ENCODE data around the gene CYGB. TPM values are rescaled to one million over a fixed set of nuclear protein-coding genes. Genes with fewer than 3 reads are reported as not detected.
"Not testable (repeated sequence)": the region's sequence is repeated elsewhere in the genome, so short reads cannot be mapped to it uniquely, and the experiment has no call there.

CYGB gene
- total RNA-seq, 2 experiments from 2014 or later, result not detected

DNA sequence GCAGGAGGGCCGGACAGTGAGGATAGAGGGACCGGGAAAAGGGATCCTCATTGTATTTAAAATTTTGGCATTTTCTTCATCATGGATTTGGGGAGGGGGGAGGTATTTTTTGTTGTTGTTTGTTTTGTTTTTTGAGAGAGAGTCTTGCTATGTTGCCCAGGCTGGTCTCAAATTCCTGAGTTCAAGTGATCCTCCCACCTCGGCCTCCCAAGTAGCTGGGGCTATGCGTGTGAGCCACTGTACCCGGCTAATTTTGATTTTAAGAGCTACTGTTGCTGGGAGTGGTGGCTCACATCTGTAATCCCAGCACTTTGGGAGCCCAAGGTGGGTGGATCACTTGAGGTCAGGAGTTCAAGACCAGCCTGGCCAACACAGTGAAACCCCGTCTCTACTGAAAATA is 23.2 kb downstream of the CYGB start:
- H3K4me1 Mint-ChIP-seq, result peaks cover 47% of the 10 kb centered on the region
- H3K36me3 Mint-ChIP-seq; H3K4me3 Mint-ChIP-seq; ATAC-seq; DNase-seq; H3K9me3 Mint-ChIP-seq (ENCODE audit: low read depth); H3K27me3 Mint-ChIP-seq: not testable (repeated sequence)
- peak overlapping the region; percentile 98 for H3K27ac Mint-ChIP-seq
- CTCF ChIA-PET, result interaction anchor here (0.6 to 3.9 kb wide), 9 partner anchors 8 to 128 kb away, joined by 3 to 23 read pairs (median 3); partner anchors contain the start of gene RHBDF2

DNA sequence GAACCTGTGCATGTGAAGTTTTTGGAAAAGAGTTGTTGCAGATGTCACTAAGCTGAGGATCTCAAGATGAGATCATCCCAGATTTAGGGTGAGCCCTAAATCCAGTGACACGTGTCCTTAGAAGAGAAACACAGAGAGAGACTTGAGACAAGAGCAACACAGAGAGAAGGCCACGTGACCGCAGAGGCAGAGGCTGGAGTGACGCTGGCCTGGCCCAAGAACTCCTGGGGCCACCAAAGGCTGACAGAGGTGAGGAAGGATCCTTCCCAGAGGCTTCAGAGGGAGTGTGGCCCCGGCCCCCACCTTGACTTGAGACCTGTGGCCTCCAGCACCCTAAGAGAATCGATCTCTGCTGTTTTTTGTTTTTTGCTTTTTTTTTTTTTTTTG is 24.2 kb downstream of the CYGB start:
- Mint-ChIP-seq H3K4me3 (no peak overlapping the region), H3K27me3 (no peaks in the 10 kb centered on the region), H3K9me3 (ENCODE audit: low read depth) (no peaks in the 10 kb centered on the region), H3K36me3 (no peaks in the 10 kb centered on the region), H3K4me1 (peaks cover 47% of the 10 kb centered on the region), H3K27ac (peak overlapping the region; percentile 77)
- no peak for ATAC-seq
- CTCF ChIA-PET, result interaction anchor here (1.0 to 15.6 kb wide), 6 partner anchors 10 to 168 kb away, joined by 3 to 192 read pairs (median 14); partner anchors contain the start of genes AANAT and RHBDF2
- no peak for DNase-seq

DNA sequence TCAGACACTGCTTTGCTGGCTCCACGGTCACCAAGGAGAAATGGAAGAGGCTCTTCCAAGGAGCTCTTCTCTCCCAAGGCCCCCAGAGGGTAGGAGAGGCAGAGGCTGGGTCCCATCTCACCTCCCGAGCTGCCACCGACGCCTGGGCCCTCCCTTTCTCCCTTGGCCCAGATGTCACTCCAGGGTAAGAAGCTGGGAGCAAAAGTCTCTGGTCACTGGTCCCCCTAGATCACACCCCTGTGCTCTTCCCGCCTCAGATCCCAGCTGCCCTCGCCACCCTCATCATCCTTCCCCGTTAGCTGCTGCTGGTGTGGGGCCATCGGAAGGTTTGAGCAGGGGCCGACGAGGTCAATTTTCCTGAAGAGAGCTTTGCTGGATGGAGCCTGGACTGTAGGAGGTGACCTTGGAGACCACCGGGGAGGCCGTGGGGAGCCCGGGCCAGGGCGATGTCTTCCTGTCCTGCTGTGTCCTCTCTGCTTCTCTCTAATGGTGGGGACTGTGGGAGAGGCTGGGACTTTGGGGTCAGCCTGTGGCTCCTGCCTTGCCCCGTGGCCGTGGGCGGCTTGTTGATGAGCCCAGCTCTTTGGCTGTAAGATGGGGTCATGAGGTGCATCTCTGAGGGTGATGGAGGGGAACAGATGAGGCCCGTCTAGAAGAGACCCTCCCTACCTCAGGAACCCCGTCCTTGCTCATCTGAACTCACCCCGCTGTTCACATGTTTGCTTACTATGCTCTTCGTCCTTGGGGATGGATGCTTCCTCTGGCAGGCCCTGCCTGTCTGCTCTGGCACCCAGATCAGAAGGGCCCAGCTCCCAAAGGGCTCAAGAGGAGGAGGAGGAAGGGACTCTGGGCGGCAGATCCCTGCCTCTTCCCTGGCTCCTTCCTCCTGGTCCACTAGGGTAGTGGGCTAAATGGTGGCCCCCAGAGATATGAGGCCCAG is 24.9 kb downstream of the CYGB start:
- Mint-ChIP-seq H3K4me1 (peaks cover 47% of the 10 kb centered on the region), H3K36me3 (no peaks in the 10 kb centered on the region), H3K27ac (peak overlapping the region; percentile 77), H3K27me3 (no peaks in the 10 kb centered on the region), H3K4me3 (no peak overlapping the region), H3K9me3 (ENCODE audit: low read depth) (no peaks in the 10 kb centered on the region)
- ATAC-seq, result no peak
- CTCF ChIA-PET, result interaction anchor here (0.5 to 15.6 kb wide), 9 partner anchors 10 to 1309 kb away, joined by 3 to 192 read pairs (median 4); partner anchors contain the start of genes AANAT and RHBDF2
- DNase-seq, result no peak

DNA sequence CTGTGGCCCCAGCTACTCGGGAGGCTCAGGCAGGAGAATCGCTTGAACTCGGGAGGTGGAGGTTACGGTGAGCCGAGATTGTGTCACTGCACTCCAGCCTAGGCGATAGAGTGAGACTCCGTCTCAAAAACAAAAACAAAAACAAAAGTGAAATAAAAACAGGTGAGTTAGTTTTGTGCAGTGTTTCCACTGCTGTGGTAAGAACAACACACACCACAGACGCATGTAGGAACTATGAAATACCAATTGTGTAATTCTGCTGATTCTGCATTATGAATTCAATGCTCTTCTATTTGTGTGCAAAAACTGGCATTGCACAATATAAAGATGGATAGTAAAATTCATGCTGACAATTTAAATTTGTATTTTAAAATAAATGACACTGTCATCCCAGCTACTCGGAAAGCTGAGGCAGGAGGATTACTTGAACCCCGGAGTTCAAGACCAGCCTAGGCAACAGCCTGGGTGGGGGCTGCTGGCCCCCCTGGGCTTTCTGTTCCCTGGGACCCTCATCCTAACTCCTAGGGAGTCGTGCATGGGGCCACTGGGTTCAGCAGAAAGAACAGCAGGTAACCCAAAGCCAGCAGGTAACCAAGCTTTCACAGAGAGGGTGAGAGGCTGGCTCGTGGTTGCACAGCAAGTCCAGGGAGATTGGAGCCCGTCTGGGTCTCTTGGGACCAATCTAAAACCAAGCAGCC is 25.7 kb downstream of the CYGB start:
- no peaks in the 10 kb centered on the region for H3K27me3 Mint-ChIP-seq
- CTCF ChIA-PET, result interaction anchor here (0.6 to 15.6 kb wide), 10 partner anchors 9 to 169 kb away, joined by 3 to 192 read pairs (median 4); partner anchors contain the start of genes AANAT and RHBDF2
- DNase-seq (no peak), ATAC-seq (no peak)
- H3K27ac Mint-ChIP-seq, result no peak overlapping the region
- H3K36me3 Mint-ChIP-seq, result no peaks in the 10 kb centered on the region
- H3K4me3 Mint-ChIP-seq, result no peak overlapping the region
- peaks cover 47% of the 10 kb centered on the region for H3K4me1 Mint-ChIP-seq
- H3K9me3 Mint-ChIP-seq (ENCODE audit: low read depth), result no peaks in the 10 kb centered on the region

DNA sequence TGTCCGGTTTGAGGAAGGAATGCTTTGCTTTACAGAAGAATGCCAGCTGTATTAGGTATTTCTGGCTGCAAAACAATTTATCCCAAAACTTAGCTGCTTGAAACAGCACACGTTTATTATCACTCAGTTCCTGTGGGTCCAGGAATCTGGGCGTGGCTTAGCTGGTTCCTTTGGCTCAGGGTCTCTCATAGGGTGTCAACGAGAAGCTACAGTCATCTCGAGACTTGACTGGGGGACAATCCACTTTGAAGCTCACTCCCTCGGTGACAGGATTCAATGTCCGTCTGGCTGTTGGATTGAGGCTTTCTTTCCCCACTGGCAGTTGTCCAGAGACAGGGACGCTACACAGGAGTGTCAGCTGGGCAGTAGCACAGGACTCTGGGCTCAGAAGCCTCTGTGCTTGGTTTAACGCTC is 26.7 kb downstream of the CYGB start:
- no peaks in the 10 kb centered on the region for H3K9me3 Mint-ChIP-seq (ENCODE audit: low read depth)
- ATAC-seq, result no peak
- no peaks in the 10 kb centered on the region for H3K27me3 Mint-ChIP-seq
- H3K4me1 Mint-ChIP-seq, result peaks cover 48% of the 10 kb centered on the region
- H3K4me3 Mint-ChIP-seq, result no peak overlapping the region
- no peaks in the 10 kb centered on the region for H3K36me3 Mint-ChIP-seq
- H3K27ac Mint-ChIP-seq, result no peak overlapping the region
- CTCF ChIA-PET, result interaction anchor here (1.2 to 15.6 kb wide), 8 partner anchors 8 to 52 kb away, joined by 3 to 192 read pairs (median 8); partner anchors contain the start of gene AANAT
- no peak for DNase-seq

DNA sequence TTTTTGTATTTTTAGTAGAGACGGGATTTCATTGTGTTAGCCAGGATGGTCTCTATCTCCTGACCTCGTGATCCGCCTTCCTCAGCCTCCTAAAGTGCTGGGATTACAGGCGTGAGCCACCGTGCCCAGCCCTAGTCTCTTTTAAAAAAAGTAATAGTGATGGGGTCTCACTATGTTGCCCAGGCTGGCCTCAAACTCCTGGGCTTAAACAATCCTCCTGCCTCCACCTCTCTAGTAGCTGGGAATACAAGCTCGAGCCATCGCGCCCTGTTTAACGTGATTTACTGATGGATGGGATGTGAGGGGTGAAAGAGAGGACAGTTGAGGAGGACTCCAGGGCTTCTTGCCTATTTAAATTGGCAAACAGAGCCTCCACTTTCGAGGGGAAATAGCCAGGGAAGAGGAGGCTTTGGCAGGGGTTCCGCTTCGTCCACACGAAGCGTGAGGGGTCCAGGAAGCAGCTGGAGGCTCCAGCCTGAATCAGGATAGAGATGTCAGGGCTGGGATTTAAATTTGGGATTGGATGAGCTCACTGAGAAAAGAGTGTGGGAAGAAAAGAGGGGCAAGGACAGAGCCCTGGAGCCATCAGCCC is 28.9 kb downstream of the CYGB start:
- not testable (repeated sequence) for ATAC-seq; H3K9me3 Mint-ChIP-seq (ENCODE audit: low read depth); H3K27ac Mint-ChIP-seq; H3K4me3 Mint-ChIP-seq; DNase-seq; H3K27me3 Mint-ChIP-seq; H3K36me3 Mint-ChIP-seq
- CTCF ChIA-PET, result interaction anchor here (0.6 to 15.6 kb wide), 13 partner anchors 10 to 207 kb away, joined by 3 to 192 read pairs (median 10); partner anchors contain the start of genes AANAT, PRCD and UBE2O
- H3K4me1 Mint-ChIP-seq, result peaks cover 33% of the 10 kb centered on the region

DNA sequence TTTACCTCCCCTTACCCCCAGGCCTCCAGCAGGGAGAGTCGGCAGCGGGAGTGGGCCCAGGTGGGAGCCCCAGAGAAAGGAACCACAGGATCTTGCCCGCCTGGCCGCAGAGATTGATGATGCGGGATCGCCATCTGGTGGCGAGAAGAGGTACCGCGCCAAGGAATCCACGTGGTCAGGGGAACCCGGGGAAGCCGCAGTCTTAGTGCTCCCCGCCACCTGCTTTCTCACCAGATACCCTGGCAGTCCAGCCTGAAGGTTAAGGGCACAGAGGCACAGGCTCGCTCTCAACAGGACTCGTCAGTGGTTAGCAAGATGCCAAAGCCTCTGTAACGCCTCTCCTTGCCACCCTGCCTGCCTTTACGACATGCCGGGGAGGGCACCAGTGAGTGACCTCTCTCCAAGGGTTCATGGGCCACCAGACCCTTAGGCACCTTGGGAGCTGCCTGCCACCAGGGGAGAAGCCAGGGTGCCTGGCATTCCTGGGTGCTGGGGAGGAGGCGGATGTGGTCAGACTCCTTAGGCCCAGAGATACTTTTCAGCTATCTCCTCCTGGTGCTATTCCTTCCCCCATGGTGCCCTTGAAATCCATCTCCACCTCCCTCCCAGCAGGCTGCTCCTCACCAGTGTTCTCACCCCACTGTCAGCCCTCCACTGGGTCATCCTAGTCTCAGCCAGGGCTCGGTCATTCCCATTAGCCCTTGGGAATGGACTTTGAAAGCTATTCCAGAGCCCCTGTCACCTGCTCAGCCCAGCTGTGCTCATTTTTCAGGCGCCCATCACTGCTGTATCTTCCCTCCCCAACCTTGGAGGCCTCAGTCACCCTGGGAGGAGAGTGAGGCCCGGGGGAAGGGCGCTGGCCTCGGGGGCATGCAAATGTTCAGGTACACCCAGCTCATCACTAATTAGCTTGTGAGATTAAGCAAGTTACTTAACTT is 30.8 kb downstream of the CYGB start:
- Mint-ChIP-seq H3K4me1 (peaks cover 22% of the 10 kb centered on the region), H3K27ac (no peak overlapping the region), H3K36me3 (no peaks in the 10 kb centered on the region), H3K27me3 (no peaks in the 10 kb centered on the region), H3K9me3 (ENCODE audit: low read depth) (no peaks in the 10 kb centered on the region), H3K4me3 (no peak overlapping the region)
- DNase-seq, result peak; percentile 91
- CTCF ChIA-PET, result interaction anchor here (0.6 to 15.6 kb wide), 21 partner anchors 8 to 440 kb away, joined by 3 to 192 read pairs (median 6); partner anchors contain the start of genes AANAT and UBE2O
- ATAC-seq, result peak; percentile 82

DNA sequence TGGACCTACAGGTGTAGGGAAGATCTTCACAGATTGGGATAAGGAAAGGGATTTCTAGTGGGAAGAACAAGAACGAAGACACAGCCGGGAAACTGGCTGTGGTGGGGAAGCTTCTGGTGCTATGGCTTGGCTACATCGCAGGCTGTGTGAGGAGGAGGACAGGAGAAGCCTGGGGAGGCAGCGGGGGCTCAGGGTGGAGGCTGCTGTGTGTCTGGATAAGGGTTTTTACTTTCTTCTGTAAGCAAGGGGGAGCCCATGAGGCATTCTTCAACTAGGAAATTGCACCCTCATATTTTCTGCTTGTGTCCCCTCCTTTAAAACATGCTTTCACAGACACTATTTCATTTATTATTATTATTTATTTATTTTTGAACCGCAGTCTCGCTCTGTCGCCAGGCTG is 33.4 kb downstream of the CYGB start:
- Mint-ChIP-seq H3K27me3 (no peaks in the 10 kb centered on the region), H3K36me3 (no peaks in the 10 kb centered on the region), H3K4me1 (peaks cover 32% of the 10 kb centered on the region), H3K27ac (no peak overlapping the region), H3K4me3 (no peak overlapping the region), H3K9me3 (ENCODE audit: low read depth) (no peaks in the 10 kb centered on the region)
- DNase-seq (no peak), ATAC-seq (no peak)
- CTCF ChIA-PET, result interaction anchor here (0.7 to 15.6 kb wide), 12 partner anchors 10 to 1934 kb away, joined by 3 to 192 read pairs (median 4); partner anchors contain the start of gene AANAT

DNA sequence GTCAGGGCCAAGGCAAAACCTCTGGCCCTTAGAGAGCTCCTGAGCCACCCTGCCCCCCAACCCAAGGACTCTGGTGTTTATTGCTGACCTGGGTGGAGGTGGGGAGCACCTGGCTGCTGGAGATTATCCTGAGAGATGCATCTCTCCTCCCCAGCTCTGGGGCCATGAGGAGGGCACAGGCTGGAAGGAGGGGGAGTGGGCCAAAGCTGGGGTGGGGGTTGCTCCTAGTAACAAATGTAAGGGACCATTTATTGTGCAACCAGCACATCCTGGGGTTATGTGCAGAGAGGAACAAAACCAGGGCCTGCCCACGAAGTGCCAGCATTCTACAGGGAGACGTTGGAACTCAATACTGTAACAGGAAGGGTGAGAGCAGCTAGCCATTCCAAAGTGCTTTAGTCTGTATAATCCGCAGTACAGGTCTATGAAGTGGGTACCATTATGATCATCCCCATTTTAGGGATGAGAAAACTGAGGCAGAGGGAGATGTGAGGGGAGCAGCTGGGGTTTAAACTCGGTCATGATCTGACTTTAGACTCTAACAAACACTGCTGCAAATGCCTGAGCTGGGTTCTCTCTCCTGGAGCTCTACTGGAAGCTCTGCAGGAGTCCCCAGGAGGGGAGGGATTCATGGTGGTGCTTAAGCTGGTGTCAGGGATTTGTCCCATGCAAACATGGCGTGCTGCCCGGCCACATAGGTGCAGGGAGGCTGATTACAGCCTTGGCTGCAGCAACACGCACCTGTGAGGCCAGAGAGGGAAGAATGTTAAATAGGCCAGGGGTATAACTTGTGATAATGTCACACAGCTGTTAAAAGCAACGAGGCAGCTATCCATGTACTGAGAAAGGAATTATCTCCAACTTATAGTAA is 34.9 kb downstream of the CYGB start:
- CTCF ChIA-PET, result interaction anchor here (0.9 to 15.6 kb wide), 16 partner anchors 8 to 121 kb away, joined by 3 to 192 read pairs (median 4); partner anchors contain the start of genes AANAT and UBE2O
- no peak overlapping the region for H3K4me3 Mint-ChIP-seq
- no peaks in the 10 kb centered on the region for H3K36me3 Mint-ChIP-seq
- no peaks in the 10 kb centered on the region for H3K9me3 Mint-ChIP-seq (ENCODE audit: low read depth)
- H3K27ac Mint-ChIP-seq, result no peak overlapping the region
- peaks cover 45% of the 10 kb centered on the region for H3K4me1 Mint-ChIP-seq
- H3K27me3 Mint-ChIP-seq, result no peaks in the 10 kb centered on the region
- DNase-seq, result no peak
- ATAC-seq, result no peak

DNA sequence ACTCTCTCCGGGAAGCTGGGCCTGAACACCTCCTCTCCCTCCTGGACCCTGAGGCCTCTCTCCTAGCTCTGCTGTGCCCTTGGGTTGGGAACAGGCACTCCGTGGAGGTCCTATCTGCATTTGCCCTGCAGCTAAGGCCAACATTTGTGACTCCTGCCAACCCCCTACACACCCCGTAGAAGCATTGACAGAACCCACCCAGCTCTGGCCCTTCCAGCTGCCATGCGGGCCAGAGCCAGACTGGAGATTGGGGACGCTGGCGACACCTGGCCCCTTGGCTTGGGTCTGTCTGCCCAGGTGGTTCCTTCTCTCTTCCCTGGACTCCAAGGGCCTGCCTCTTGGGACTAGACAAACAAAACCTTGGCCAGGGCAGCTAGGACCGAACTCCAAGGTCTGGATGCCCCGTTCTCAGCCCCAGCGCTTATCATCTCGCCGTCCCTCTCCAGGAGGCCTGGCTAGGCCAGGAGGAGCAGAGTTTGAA is 35.6 kb downstream of the CYGB start:
- DNase-seq (no peak), ATAC-seq (no peak)
- peak overlapping the region; percentile 96 for H3K27ac Mint-ChIP-seq
- no peaks in the 10 kb centered on the region for H3K36me3 Mint-ChIP-seq
- no peaks in the 10 kb centered on the region for H3K27me3 Mint-ChIP-seq
- H3K4me3 Mint-ChIP-seq, result peak overlapping the region; percentile 84
- H3K4me1 Mint-ChIP-seq, result peaks cover 50% of the 10 kb centered on the region
- CTCF ChIA-PET, result interaction anchor here (0.9 to 15.6 kb wide), 7 partner anchors 9 to 104 kb away, joined by 3 to 192 read pairs (median 6); partner anchors contain the start of genes AANAT and UBE2O
- no peaks in the 10 kb centered on the region for H3K9me3 Mint-ChIP-seq (ENCODE audit: low read depth)

All from activated CD8-positive, alpha-beta memory T cell treated with anti-CD3 and anti-CD28 coated beads, Interleukin-2, amount 10 ng/mL, durations not matched to agents 7 days and 5 days (primary cell).